ENCODE results near the gene MGMT. TPM values are rescaled to one million over a fixed set of nuclear protein-coding genes. Genes with fewer than 3 reads are reported as not detected.

Gene MGMT
- polyA plus RNA-seq, 3 donors, result 9.5 to 23.5 (median 17.5) TPM

GRCh38 chr10:129553928-129554327 lies 86.9 kb downstream of the MGMT start:
- Histone ChIP-seq H3K9me3 (replicated peaks in 1 of 2; ENCODE audit: control insufficient read depth in 1 of 2, insufficient read depth in 1 of 2, low read length in 2 of 2) (peaks cover 4 to 7% of the 10 kb centered on the region in 2 donors), H3K36me3 (replicated peaks in 1 of 2; ENCODE audit: control insufficient read depth in 1 of 2, insufficient read depth in 2 of 2, low read length in 2 of 2) (no peaks in the 10 kb centered on the region), H3K4me3 (replicated peaks in 1 of 3; ENCODE audit: low read depth in 2 of 3, low read length in 3 of 3) (no peak overlapping the region), H3K27me3 (ENCODE audit: control insufficient read depth in 2 of 2, insufficient read depth in 2 of 2, low read length in 2 of 2) (no peaks in the 10 kb centered on the region), H2AFZ (ENCODE audit: insufficient read depth, low read depth, low read length, poor library complexity, severe bottlenecking) (no peak overlapping the region), H3K79me2 (ENCODE audit: insufficient read depth, low read length) (no peaks in the 10 kb centered on the region), H3K9ac (ENCODE audit: insufficient read depth, low read length, poor library complexity, severe bottlenecking) (no peak overlapping the region), H4K20me1 (ENCODE audit: insufficient read depth, low read length) (no peaks in the 10 kb centered on the region), H3K4me1 (ENCODE audit: control insufficient read depth in 1 of 2, insufficient read depth in 2 of 2, low read length in 2 of 2) (no peaks in the 10 kb centered on the region), H3K27ac (ENCODE audit: low read depth in 1 of 2, low read length in 2 of 2) (no peak overlapping the region), H3K4me2 (replicated peaks; ENCODE audit: extremely low read depth, low read length, poor library complexity, severe bottlenecking) (no peak overlapping the region)
- intact Hi-C loops (cut with micrococcal nuclease), result no loop called here
- Mint-ChIP-seq H3K27ac (no peak overlapping the region), H3K27me3 (ENCODE audit: low read depth in 3 of 3) (peaks cover 0 to 4% (median 0%) of the 10 kb centered on the region in 3 donors), H3K36me3 (peaks cover 4 to 16% of the 10 kb centered on the region in 2 donors), H3K4me3 (no peak overlapping the region), H3K4me1 (no peaks in the 10 kb centered on the region), H3K9me3 (peaks cover 3 to 19% (median 12%) of the 10 kb centered on the region in 7 donors)
- DNase-seq, result no peak
- TF ChIP-seq CTCF (IDR thresholded peaks at IDR 0.05), result no peak
- 94% methylated on average over 7 of the region's 11 CpGs for WGBS (ENCODE audit: insufficient coverage)

GRCh38 chr10:129556316-129556715 lies 89.3 kb downstream of the MGMT start:
- H3K9me3 Mint-ChIP-seq, result peaks cover 0 to 13% (median 6%) of the 10 kb centered on the region in 7 donors
- no peak overlapping the region for H3K27ac Mint-ChIP-seq
- Histone ChIP-seq H3K4me1 (ENCODE audit: control insufficient read depth in 1 of 2, insufficient read depth in 2 of 2, low read length in 2 of 2) (no peaks in the 10 kb centered on the region), H2AFZ (ENCODE audit: insufficient read depth, low read depth, low read length, poor library complexity, severe bottlenecking) (no peak overlapping the region), H3K4me3 (replicated peaks in 1 of 3; ENCODE audit: low read depth in 2 of 3, low read length in 3 of 3) (no peak overlapping the region), H4K20me1 (ENCODE audit: insufficient read depth, low read length) (no peaks in the 10 kb centered on the region), H3K79me2 (ENCODE audit: insufficient read depth, low read length) (no peaks in the 10 kb centered on the region), H3K9ac (ENCODE audit: insufficient read depth, low read length, poor library complexity, severe bottlenecking) (no peak overlapping the region), H3K36me3 (replicated peaks in 1 of 2; ENCODE audit: control insufficient read depth in 1 of 2, insufficient read depth in 2 of 2, low read length in 2 of 2) (no peaks in the 10 kb centered on the region), H3K27me3 (ENCODE audit: control insufficient read depth in 2 of 2, insufficient read depth in 2 of 2, low read length in 2 of 2) (no peaks in the 10 kb centered on the region), H3K4me2 (replicated peaks; ENCODE audit: extremely low read depth, low read length, poor library complexity, severe bottlenecking) (no peak overlapping the region), H3K27ac (ENCODE audit: low read depth in 1 of 2, low read length in 2 of 2) (no peak overlapping the region), H3K9me3 (replicated peaks in 1 of 2; ENCODE audit: control insufficient read depth in 1 of 2, insufficient read depth in 1 of 2, low read length in 2 of 2) (peaks cover 0 to 2% of the 10 kb centered on the region in 2 donors)
- H3K36me3 Mint-ChIP-seq, result peaks cover 2 to 5% of the 10 kb centered on the region in 2 donors
- intact Hi-C loops (cut with micrococcal nuclease), result no loop called here
- peaks cover 0 to 4% (median 0%) of the 10 kb centered on the region in 3 donors for H3K27me3 Mint-ChIP-seq (ENCODE audit: low read depth in 3 of 3)
- TF ChIP-seq CTCF (IDR thresholded peaks at IDR 0.05), result no peak
- WGBS (ENCODE audit: insufficient coverage), result 97% methylated on average over 12 of the region's 18 CpGs
- H3K4me3 Mint-ChIP-seq, result no peak overlapping the region
- no peaks in the 10 kb centered on the region for H3K4me1 Mint-ChIP-seq
- no peak for DNase-seq

Data from CD14-positive monocyte (primary cell).